HCEC 1CT (cell line): ENCODE measurements around the gene RASL11A.
"Not testable (repeated sequence)": the region's sequence is repeated elsewhere in the genome, so short reads cannot be mapped to it uniquely, and the experiment has no call there.

Source experiments
- DNase-seq: peaks from one replicate; pipeline ENCODE4 v3.0.0-alpha.2; 2017

RASL11A gene

GRCh38 chr13:27269114-27269665, 1.4 kb upstream of the RASL11A start:
- DNase-seq = no peak

- no peak for DNase-seq
Measured at GRCh38 chr13:27271570-27272096, 1.0 kb downstream of the RASL11A start.

- DNase-seq = no peak
Measured at GRCh38 chr13:27273658-27274425, 3.2 kb downstream of the RASL11A start.

- DNase-seq = no peak
Measured at GRCh38 chr13:27274631-27275030, 4.0 kb downstream of the RASL11A start.

DNA sequence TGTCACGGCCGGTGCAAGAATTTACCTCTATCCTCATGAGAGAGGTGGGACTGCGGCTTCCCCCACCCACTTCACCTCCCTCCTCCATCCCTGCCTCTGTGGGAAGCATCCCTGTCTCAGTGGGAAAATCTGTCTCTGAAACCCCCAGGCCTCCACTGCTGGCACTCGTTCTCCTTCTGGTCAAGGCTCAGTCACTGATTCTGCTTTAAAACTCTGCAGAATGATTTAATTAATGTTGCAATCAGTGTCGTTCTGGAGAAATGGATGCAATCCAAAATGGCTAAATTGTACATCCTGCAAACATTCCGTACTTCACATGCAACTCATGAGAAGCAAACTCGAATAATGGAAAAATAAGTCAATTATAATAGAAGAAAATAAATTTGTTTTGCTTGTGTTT, 5.6 kb downstream of the RASL11A start:
- DNase-seq = no peak

DNA sequence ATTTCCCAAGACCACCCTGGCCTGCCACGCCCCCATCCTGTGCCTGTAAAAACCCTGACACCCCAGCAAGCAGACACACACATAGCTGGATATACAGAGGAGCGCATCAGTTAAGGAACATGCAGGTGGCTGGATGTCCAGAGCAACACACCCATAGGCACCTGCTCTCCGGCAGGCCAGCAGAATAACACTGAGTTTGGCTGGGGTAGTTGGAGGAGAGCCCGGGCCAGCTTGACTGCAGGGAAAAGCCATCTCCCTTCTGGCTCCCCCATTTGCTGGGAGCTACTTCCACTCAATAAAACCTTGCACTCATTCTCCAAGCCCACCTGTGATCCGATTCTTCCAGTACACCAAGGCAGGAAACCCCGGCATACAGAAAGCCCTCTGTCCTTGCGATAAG, 8.9 kb downstream of the RASL11A start:
- no peak for DNase-seq

GRCh38 chr13:27280009-27280656, 9.5 kb downstream of the RASL11A start:
- no peak for DNase-seq

DNA sequence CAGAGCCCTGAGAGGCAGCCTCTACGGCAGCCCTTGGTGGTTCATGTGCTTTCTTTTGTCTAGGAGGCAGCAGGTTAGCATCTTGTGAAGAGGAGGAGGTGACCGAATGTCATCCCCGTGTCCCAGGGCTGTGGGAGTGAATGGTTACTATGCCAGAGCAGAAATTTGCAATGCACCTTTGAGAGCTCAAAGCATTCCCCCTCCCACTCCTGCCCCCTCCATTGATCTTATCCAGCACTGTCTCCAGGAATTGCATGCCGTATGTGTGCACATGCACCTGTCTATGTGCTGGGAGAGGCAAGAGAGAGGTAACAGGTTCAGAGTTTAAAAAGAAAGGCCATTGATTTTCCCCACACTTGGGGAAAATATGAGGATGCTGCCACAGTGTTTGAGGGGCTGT, 10.2 kb downstream of the RASL11A start:
- no peak for DNase-seq

- no peak for DNase-seq
Measured at GRCh38 chr13:27281420-27281819, 10.8 kb downstream of the RASL11A start.

DNA sequence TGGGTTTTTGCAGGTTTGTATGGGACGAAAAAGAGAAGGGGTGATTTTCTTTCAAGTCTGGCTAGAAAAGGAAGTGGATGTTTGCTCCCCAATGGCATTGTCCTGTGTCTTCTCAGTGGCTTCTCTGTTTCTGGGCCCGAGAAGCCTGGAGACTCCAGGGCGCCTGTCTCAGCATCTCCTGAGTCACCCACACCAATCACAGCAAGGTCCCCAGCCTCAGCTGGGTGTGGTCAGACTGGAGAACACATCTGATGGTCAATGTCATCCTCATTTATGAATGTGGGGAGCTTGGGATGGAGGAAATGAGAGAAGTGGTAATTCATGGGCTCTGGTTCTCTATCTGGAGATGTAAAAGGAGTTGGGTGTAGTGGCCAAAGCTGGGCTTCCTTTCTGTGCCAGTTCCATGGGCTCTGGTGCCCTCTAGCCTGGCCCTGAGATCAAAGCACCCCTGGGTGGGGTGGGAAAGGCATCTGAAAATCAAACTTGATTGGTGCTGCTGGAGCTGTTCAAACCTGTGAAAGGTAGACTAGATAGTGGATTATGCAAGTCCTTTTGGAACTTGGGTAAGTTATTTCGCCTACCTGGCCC, 13.4 kb downstream of the RASL11A start:
- peak; percentile 23 for DNase-seq

- no peak for DNase-seq
Measured at GRCh38 chr13:27288392-27288791, 17.8 kb downstream of the RASL11A start.

- no peak for DNase-seq
Measured at GRCh38 chr13:27289011-27289665, 18.5 kb downstream of the RASL11A start.

GRCh38 chr13:27290715-27291114, 20.1 kb downstream of the RASL11A start:
- DNase-seq = no peak

GRCh38 chr13:27291967-27292366, 21.3 kb downstream of the RASL11A start:
- not testable (repeated sequence) for DNase-seq

DNA sequence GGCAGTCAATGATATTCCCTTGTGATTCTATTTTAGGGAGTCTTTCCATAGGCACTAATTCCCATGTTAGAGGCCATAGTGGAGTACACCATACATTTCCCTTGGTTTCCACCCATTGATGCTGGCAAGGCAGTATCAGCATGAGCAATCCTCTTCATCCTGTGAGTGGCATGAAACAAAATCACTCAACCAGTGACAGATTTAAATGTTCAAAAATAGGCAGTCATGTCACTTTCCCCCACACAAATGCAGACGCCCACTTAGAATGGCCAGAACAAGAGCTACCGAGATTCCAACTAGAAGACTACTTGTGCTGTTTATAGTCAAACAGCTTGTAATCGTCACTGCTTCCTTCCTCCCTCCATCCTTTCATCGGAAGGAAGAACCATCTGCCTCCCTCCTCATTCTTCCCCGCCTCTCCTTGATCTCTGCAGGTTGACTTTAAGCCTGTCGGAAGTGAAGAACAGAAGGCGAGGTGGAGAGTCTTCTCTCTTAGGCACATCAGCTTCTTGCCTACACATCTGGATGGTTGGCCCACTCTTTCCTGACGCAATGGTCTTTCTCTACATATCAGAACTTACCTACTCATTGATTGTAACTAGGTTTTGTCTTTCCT, 22.6 kb downstream of the RASL11A start:
- no peak for DNase-seq

GRCh38 chr13:27293873-27294515, 23.4 kb downstream of the RASL11A start:
- no peak for DNase-seq

GRCh38 chr13:27295096-27295495, 24.5 kb downstream of the RASL11A start:
- DNase-seq = no peak

- no peak for DNase-seq
Measured at GRCh38 chr13:27295660-27296059, 25.0 kb downstream of the RASL11A start.

GRCh38 chr13:27296496-27296895, 25.9 kb downstream of the RASL11A start:
- DNase-seq = no peak

DNA sequence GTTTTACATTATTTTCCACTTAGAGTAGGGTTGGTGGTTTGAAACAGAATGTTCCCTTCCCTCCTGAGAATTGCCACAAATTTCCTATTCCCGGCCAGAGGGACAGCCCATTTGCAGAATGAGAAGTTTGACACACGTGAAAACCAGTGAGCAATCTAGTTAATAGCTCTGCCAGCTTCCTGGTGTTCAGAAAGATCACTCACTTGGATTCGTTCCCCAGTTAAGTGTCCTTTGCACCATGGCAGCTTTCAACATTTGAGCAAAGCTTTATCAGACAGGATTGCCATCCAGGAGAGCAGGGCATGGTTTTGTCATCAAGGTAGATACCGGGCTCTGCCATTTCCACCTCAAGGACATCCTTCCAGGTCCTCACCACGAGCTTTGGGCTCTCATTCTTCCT, 28.2 kb downstream of the RASL11A start:
- DNase-seq = no peak

GRCh38 chr13:27300406-27300805, 29.8 kb downstream of the RASL11A start:
- DNase-seq = not testable (repeated sequence)

GRCh38 chr13:27300941-27301586, 30.4 kb downstream of the RASL11A start:
- DNase-seq = no peak
